K562 (cell line): ENCODE measurements around the gene DGLUCY. TPM values are rescaled to one million over a fixed set of nuclear protein-coding genes. Genes with fewer than 3 reads are reported as not detected.

Source experiments
- ATAC-seq: fragments of 200-7000 bp; cut with Tn5 transposase; 3 replicates; pipeline ENCODE4 v1.9.1; 2020; ENCODE audit warnings: moderate library complexity
- BruUV-seq: library from RNA; stranded (reverse); fragments of 400-500 nt; replicated peaks from 2 replicates; lab custom pipeline; 2021; lab: Mats Ljungman, UMichigan
- CTCF ChIA-PET: fragments of 300-600 bp; formaldehyde crosslinking; extraction: SDS; loops from one replicate; lab custom pipeline; 2021; ENCODE audit warnings: low intra/inter-chr PET ratio; lab: Yijun Ruan, JAX
- POLR2A ChIA-PET: fragments of 300-600, 350-650 bp; sonication (Branson Sonifier 250); formaldehyde crosslinking; extraction: SDS; loops from one replicate; lab custom pipeline; 2021; ENCODE audit warnings: antibody characterized with exemption, inconsistent platforms; lab: Yijun Ruan, JAX
- DNase-seq, 4 experiments: peaks; one replicate each; pipeline versions ENCODE4 v3.0.0 to v3.0.0-alpha.2; 2011 to 2018; ENCODE audit warnings: low spot score in 3 of 4, mixed read lengths in 3 of 4; ENCODE audit errors: extremely low read depth in 1 of 4
- FAIRE-seq: peaks from 2 replicates; lab custom pipeline; 2011; peaks lifted over from hg19 to GRCh38; lab: Jason Lieb, UNC
- H2AFZ ChIP-seq: 2 replicates; pipeline ENCODE4 v1.6.0; 2011; ENCODE audit warnings: low read depth, low read length, control low read depth, inconsistent platforms
- H3K27ac ChIP-seq: fragments of 200-600 bp; 3 replicates; pipeline ENCODE4 v1.8.0; 2011; ENCODE audit warnings: low read depth, mild to moderate bottlenecking, control low read depth, inconsistent platforms, low read length, moderate library complexity, mixed read lengths; ENCODE audit errors: extremely low read depth
- H3K27me3 ChIP-seq, 2 experiments: fragments of 300-600 bp in 1 of 2; 2 replicates in 1 of 2; 3 replicates in 1 of 2; pipeline versions ENCODE4 v1.6.0 to v1.8.0; 2011; ENCODE audit warnings: inconsistent platforms in 2 of 2, low read length in 2 of 2, mild to moderate bottlenecking in 1 of 2, mixed read lengths in 1 of 2, moderate library complexity in 1 of 2; ENCODE audit not compliant: control insufficient read depth in 2 of 2, insufficient read depth in 2 of 2
- H3K36me3 ChIP-seq: fragments of 300-600 bp; 3 replicates; pipeline ENCODE4 v1.8.0; 2011; ENCODE audit warnings: mild to moderate bottlenecking, low read length, inconsistent platforms; ENCODE audit not compliant: control insufficient read depth, insufficient read depth
- H3K4me1 ChIP-seq, 2 experiments: fragments of 200-600 bp in 1 of 2; replicated peaks in 1 of 2; 2 replicates in 1 of 2; 3 replicates in 1 of 2; pipeline versions ENCODE4 v1.5.1 to v1.8.0; 2011; ENCODE audit warnings: inconsistent platforms in 2 of 2, low read length in 2 of 2, mild to moderate bottlenecking in 1 of 2, mixed read lengths in 1 of 2, moderate library complexity in 1 of 2; ENCODE audit not compliant: control insufficient read depth in 2 of 2, insufficient read depth in 2 of 2
- H3K4me2 ChIP-seq: 2 replicates; pipeline ENCODE4 v1.6.1; 2011; ENCODE audit warnings: low read length, control low read depth, inconsistent platforms, mixed read lengths; ENCODE audit not compliant: insufficient read depth
- H3K4me3 ChIP-seq: fragments of 200-600 bp; sonication (generic), shearing (Covaris generic); 2 replicates; pipeline ENCODE4 v1.5.1; 2016; ENCODE audit warnings: control low read depth, inconsistent platforms
- H3K79me2 ChIP-seq: fragments of 200-600 bp; 3 replicates; pipeline ENCODE4 v1.8.0; 2011; ENCODE audit warnings: low read length, inconsistent platforms; ENCODE audit not compliant: control insufficient read depth, insufficient read depth
- H3K9ac ChIP-seq, 2 experiments: 2 replicates each; pipeline versions ENCODE4 v1.6.0 to v1.6.1; 2011; ENCODE audit warnings: low read depth in 2 of 2, low read length in 2 of 2, control low read depth in 1 of 2, inconsistent platforms in 1 of 2, mild to moderate bottlenecking in 1 of 2, mixed read lengths in 1 of 2; ENCODE audit not compliant: insufficient read depth in 1 of 2
- H3K9me1 ChIP-seq: one replicate; pipeline ENCODE4 v1.6.0; 2011; ENCODE audit warnings: inconsistent platforms, mild to moderate bottlenecking, low read length, moderate library complexity; ENCODE audit not compliant: control insufficient read depth, insufficient read depth
- H3K9me3 ChIP-seq: replicated peaks from 2 replicates; pipeline ENCODE4 v1.5.1; 2011; ENCODE audit warnings: low read depth, low read length, inconsistent platforms; ENCODE audit not compliant: control insufficient read depth, insufficient read depth
- H4K20me1 ChIP-seq: replicated peaks from 2 replicates; pipeline ENCODE4 v1.6.1; 2011; ENCODE audit warnings: low read length, inconsistent platforms, mixed read lengths; ENCODE audit not compliant: control insufficient read depth, insufficient read depth
- CAMTA2 ChIP-seq: fragments of 250-450 bp; sonication (Bioruptor Pico); conservative IDR thresholded peaks from 2 replicates; pipeline ENCODE4 v1.5.1; 2022
- CREBBP ChIP-seq: IDR thresholded peaks from one replicate; pipeline ENCODE4 v1.6.1; 2012; ENCODE audit warnings: low read depth, mild to moderate bottlenecking, control low read depth, inconsistent platforms, low read length
- MCM3 ChIP-seq: fragments of 450-650 bp; IDR thresholded peaks from 2 replicates; pipeline ENCODE4 v1.6.1; 2016
- RAD21 ChIP-seq, 2 experiments: fragments of 250-450 bp in 1 of 2; fragments of 450-650 bp in 1 of 2; sonication (Bioruptor Pico) in 1 of 2; formaldehyde crosslinking in 1 of 2; IDR thresholded peaks in 1 of 2; conservative IDR thresholded peaks in 1 of 2; 2 replicates each; pipeline versions ENCODE4 v1.4.0 to v1.8.0; 2020 to 2022; ENCODE audit warnings: mild to moderate bottlenecking in 2 of 2, moderate library complexity in 1 of 2
- WGBS: fragments of 100-300 bp; shearing (Covaris generic); methylation state at CpG from one replicate; pipeline ENCODE4 v1.1.6; 2016; ENCODE audit warnings: low coverage, mixed read lengths; ENCODE audit not compliant: insufficient coverage; ENCODE audit errors: missing lambda C conversion rate; 5-methylcytosine and 5-hydroxymethylcytosine counted together
- in situ Hi-C: fragments of 300-500 bp; cut with MboI; formaldehyde crosslinking; loops from 4 replicates; pipeline ENCODE4 v1.15.0; 2018; ENCODE audit warnings: inconsistent platforms, mixed read lengths
- intact Hi-C: fragments of 100-400 bp; cut with micrococcal nuclease; formaldehyde crosslinking; loops from 2 replicates; pipeline ENCODE4 v1.14.2; 2022
- polyA plus RNA-seq, 8 experiments: library from polyadenylated mRNA; depleted of rRNA in 4 of 8; stranded (reverse) in 5 of 8; unstranded in 3 of 8; fragments of >200 nt; fragmentation: Nextera tagmentation in 2 of 8; fragmentation: Illumina TruSeq in 1 of 8; extraction: Ambion mirVana in 2 of 8; extraction: Trizol in 1 of 8; gene quantifications; 2 replicates each; pipeline versions ENCODE4 v1.2.1 to v1.2.3, GENCODE V29; 2011 to 2014; ENCODE audit warnings: inconsistent platforms in 1 of 8, missing spikeins in 1 of 8
- total RNA-seq, 7 experiments: library from RNA; depleted of rRNA in 6 of 7; stranded (reverse); fragments of >200 nt in 6 of 7; fragmentation: Illumina TruSeq in 2 of 7; extraction: Trizol in 2 of 7; gene quantifications; 2 replicates each; pipeline versions ENCODE4 v1.2.1 to v1.2.3, GENCODE V29; 2011 to 2021; ENCODE audit warnings: low replicate concordance in 1 of 7
- TF ChIP-seq, protein P1 (sequence below), 2 experiments: fragments of 450-650 bp; formaldehyde crosslinking in 1 of 2; IDR thresholded peaks; 2 replicates each; pipeline versions ENCODE4 v1.4.0 to v1.6.1; 2014 to 2020; ENCODE audit warnings: mild to moderate bottlenecking in 2 of 2, borderline replicate concordance in 1 of 2, low read depth in 1 of 2
- TF ChIP-seq, protein P2 (sequence below), 3 experiments: IDR thresholded peaks in 2 of 3; conservative IDR thresholded peaks in 1 of 3; 2 replicates each; pipeline ENCODE4 v1.5.1; 2011 to 2012; ENCODE audit warnings: low read length in 3 of 3, mild to moderate bottlenecking in 3 of 3, control low read depth in 2 of 3, improper control_type of control experiment in 1 of 3, inconsistent platforms in 1 of 3, low read depth in 1 of 3, mixed read lengths in 1 of 3, moderate library complexity in 1 of 3; ENCODE audit not compliant: insufficient read depth in 2 of 3

DGLUCY gene
- total and polyA plus RNA-seq, 9 of the 15 experiments (the other 6 are each of a cell fraction or from before 2014, with no cell fraction given) = 9.9 to 28.4 (median 21.0) TPM

DNA sequence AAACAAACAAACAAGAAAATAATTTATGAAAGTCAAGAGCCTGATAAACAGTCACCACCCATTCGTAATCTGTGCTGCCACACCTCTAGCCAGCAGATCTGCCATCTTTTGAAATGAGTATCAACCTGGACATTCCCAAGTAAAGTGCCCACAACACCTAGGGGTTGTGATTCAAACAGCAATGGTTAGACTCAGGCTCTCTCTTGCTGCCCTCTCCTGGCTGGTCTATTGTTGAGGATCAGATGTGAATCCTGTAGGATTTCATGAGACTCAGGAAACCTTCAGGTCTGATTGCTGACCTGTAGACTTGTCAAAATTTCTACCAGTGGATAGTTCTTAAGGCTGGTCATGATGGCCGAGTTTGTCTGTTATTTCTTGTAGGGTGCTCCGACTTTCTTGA, 26.8 kb downstream of the DGLUCY start:
- H3K4me2 ChIP-seq = no peak overlapping the region
- TF ChIP-seq, protein P1, sequence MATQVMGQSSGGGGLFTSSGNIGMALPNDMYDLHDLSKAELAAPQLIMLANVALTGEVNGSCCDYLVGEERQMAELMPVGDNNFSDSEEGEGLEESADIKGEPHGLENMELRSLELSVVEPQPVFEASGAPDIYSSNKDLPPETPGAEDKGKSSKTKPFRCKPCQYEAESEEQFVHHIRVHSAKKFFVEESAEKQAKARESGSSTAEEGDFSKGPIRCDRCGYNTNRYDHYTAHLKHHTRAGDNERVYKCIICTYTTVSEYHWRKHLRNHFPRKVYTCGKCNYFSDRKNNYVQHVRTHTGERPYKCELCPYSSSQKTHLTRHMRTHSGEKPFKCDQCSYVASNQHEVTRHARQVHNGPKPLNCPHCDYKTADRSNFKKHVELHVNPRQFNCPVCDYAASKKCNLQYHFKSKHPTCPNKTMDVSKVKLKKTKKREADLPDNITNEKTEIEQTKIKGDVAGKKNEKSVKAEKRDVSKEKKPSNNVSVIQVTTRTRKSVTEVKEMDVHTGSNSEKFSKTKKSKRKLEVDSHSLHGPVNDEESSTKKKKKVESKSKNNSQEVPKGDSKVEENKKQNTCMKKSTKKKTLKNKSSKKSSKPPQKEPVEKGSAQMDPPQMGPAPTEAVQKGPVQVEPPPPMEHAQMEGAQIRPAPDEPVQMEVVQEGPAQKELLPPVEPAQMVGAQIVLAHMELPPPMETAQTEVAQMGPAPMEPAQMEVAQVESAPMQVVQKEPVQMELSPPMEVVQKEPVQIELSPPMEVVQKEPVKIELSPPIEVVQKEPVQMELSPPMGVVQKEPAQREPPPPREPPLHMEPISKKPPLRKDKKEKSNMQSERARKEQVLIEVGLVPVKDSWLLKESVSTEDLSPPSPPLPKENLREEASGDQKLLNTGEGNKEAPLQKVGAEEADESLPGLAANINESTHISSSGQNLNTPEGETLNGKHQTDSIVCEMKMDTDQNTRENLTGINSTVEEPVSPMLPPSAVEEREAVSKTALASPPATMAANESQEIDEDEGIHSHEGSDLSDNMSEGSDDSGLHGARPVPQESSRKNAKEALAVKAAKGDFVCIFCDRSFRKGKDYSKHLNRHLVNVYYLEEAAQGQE (IDR thresholded peaks at IDR 0.05; ENCODE audit: borderline replicate concordance) = peak; percentile 37; the same call in 1 of the 2 replicates
- TF ChIP-seq, protein P1 (CRISPR knock-in tag; IDR thresholded peaks at IDR 0.05; ENCODE audit: low read depth) = no peak
- TF ChIP-seq RAD21 (CRISPR knock-in tag; conservative IDR thresholded peaks at IDR 0.05 in 1 of 2, IDR thresholded peaks at IDR 0.05 in 1 of 2) (peak in 1 of 2 experiments; percentile 60; a peak in 3 of 4 replicates), CREBBP (no peak), CAMTA2 (CRISPR knock-in tag) (no peak), MCM3 (no peak)
- TF ChIP-seq, protein P2, sequence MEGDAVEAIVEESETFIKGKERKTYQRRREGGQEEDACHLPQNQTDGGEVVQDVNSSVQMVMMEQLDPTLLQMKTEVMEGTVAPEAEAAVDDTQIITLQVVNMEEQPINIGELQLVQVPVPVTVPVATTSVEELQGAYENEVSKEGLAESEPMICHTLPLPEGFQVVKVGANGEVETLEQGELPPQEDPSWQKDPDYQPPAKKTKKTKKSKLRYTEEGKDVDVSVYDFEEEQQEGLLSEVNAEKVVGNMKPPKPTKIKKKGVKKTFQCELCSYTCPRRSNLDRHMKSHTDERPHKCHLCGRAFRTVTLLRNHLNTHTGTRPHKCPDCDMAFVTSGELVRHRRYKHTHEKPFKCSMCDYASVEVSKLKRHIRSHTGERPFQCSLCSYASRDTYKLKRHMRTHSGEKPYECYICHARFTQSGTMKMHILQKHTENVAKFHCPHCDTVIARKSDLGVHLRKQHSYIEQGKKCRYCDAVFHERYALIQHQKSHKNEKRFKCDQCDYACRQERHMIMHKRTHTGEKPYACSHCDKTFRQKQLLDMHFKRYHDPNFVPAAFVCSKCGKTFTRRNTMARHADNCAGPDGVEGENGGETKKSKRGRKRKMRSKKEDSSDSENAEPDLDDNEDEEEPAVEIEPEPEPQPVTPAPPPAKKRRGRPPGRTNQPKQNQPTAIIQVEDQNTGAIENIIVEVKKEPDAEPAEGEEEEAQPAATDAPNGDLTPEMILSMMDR (IDR thresholded peaks at IDR 0.05 in 2 of 3, conservative IDR thresholded peaks at IDR 0.05 in 1 of 3; ENCODE audit: insufficient read depth in 2 of 3, low read depth in 1 of 3, low read length in 3 of 3) = peak; percentile 19 to 67 (median 64); a peak in 4 of 6 replicates

More for the DNA sequence above, 26.8 kb downstream of the DGLUCY start:
- H3K27ac ChIP-seq = no peak overlapping the region
- no TSS peak for BruUV-seq
- H3K9me1 ChIP-seq = no peaks in the 10 kb centered on the region
- intact Hi-C loops = loop anchor here (10.0 kb wide), 1 partner anchor 236 kb away; no protein-coding TSS in a partner anchor
- H3K4me3 ChIP-seq = no peak overlapping the region
- CTCF ChIA-PET = no interaction called here
- H2AFZ ChIP-seq = no peak overlapping the region
- DNase-seq (peak in 3 of 4 experiments; percentile 13 to 25 (median 24)), ATAC-seq (peak; percentile 67; the same call in 2 of the 3 replicates), FAIRE-seq (peak; percentile 85)
- POLR2A ChIA-PET = no interaction called here
- H3K27me3 ChIP-seq = no peaks in the 10 kb centered on the region
- 75% methylated on average over 3 of the region's 3 CpGs for WGBS
- H3K79me2 ChIP-seq = no peaks in the 10 kb centered on the region
- H3K36me3 ChIP-seq = peaks cover 18% of the 10 kb centered on the region; the same call in 2 of the 3 replicates
- in situ Hi-C loops = no loop called here
- no peak overlapping the region for H3K9ac ChIP-seq
- no peaks in the 10 kb centered on the region for H3K9me3 ChIP-seq
- H3K4me1 ChIP-seq = peaks cover 0 to 20% of the 10 kb centered on the region in 2 experiments; a peak in 3 of 5 replicates
- H4K20me1 ChIP-seq = no peaks in the 10 kb centered on the region
